LNCaP clone FGC (cell line): ENCODE data around the gene RNF112.
"Not testable (repeated sequence)": the region's sequence is repeated elsewhere in the genome, so short reads cannot be mapped to it uniquely, and the experiment has no call there.

Source experiments
- DNase-seq: peaks from one replicate; pipeline ENCODE4 v3.0.0-alpha.2; 2011; ENCODE audit warnings: low read depth
- H3K4me3 ChIP-seq: 2 replicates; pipeline ENCODE4 v1.5.1; 2011; ENCODE audit warnings: mild to moderate bottlenecking, low read depth, low read length, control low read depth
- TF ChIP-seq, protein P1 (sequence below): IDR thresholded peaks from 2 replicates; pipeline ENCODE4 v1.5.1; 2012; ENCODE audit warnings: mild to moderate bottlenecking; ENCODE audit not compliant: control insufficient read depth, insufficient read depth; ENCODE audit errors: extremely low read depth

Gene RNF112

DNA sequence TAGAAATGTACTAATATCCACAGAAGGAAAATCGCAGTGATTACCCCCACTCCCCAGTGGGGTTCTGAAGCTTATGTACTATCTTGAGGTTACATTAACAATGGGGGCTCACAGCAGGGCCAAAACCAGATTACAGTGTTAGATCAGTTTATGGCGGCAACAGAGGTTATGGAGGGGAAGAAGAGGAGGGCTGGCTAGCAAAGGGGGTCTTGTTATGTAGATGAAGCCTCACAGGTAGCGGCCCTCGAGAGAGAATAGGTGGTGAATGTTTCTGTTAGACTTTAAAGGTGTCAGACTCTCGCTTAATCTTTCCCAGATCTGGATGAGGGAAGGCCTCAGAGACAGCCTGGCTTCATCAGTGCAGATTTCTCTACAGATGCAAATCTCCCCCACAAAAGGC lies 22.2 kb downstream of the RNF112 start:
- TF ChIP-seq, protein P1, sequence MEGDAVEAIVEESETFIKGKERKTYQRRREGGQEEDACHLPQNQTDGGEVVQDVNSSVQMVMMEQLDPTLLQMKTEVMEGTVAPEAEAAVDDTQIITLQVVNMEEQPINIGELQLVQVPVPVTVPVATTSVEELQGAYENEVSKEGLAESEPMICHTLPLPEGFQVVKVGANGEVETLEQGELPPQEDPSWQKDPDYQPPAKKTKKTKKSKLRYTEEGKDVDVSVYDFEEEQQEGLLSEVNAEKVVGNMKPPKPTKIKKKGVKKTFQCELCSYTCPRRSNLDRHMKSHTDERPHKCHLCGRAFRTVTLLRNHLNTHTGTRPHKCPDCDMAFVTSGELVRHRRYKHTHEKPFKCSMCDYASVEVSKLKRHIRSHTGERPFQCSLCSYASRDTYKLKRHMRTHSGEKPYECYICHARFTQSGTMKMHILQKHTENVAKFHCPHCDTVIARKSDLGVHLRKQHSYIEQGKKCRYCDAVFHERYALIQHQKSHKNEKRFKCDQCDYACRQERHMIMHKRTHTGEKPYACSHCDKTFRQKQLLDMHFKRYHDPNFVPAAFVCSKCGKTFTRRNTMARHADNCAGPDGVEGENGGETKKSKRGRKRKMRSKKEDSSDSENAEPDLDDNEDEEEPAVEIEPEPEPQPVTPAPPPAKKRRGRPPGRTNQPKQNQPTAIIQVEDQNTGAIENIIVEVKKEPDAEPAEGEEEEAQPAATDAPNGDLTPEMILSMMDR = no peak
- DNase-seq = no peak
- no peak overlapping the region for H3K4me3 ChIP-seq

DNA sequence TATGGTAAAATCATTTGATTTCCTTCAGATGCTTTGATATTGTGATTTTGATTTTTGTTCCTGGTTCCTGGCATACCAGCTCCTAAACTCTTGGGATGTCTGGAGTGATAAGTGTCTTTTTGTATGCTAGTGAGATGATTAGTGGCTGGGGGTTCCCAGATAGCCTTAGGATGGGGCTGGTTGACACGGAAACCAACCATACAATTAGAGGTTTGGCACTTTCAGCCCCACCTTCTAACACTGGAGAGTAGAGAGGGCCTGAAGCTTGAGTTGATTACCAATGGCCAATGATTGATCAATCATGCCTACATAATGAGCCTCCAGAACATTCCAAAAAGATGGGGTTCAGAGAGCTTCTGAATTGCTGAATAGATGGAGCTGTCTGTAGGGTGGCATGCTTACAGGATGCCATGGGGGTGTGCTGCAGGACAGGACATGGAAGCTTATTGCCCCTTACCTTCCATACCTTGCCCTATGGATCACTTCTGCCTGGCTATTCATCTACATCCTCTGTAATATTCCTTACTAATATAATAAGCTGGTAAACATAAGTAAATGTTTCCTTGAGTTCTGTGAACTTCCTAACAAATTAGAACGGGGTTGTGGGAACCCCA lies 22.8 kb downstream of the RNF112 start:
- DNase-seq = no peak
- H3K4me3 ChIP-seq = no peak overlapping the region
- TF ChIP-seq, protein P1 = no peak

DNA sequence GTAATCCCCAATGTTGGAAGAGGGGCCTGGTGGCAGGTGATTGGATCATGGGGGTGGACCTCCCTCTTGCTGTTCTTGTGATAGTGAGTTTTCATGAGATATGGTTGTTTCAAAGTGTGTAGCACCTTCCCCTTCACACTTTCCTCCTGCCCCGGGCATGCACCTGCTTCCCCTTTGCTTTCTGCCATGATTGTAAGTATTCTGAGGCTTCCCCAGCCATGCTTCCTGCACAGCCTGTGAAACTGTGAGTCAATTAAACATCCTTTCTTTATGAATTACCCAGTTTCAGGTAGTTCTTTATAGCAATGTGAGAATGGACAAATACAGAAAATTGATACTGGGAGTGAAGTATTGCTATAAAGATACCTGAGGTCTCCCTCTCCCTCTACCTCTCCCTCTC lies 29.4 kb downstream of the RNF112 start:
- no peak overlapping the region for H3K4me3 ChIP-seq
- DNase-seq = no peak
- TF ChIP-seq, protein P1 = no peak

DNA sequence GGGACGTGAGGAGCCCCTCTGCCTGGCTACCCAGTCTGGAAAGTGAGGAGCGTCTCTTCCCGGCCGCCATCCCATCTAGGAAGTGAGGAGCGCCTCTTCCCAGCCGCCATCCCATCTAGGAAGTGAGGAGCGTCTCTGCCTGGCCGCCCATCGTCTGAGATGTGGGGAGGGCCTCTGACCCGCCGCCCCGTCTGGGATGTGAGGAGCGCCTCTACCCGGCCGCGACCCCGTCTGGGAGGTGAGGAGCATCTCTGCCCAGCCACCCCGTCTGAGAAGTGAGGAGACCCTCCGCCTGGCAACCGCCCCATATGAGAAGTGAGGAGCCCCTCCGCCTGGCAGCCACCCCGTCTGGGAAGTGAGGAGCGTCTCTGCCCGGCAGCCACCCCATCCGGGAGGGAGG lies 30.3 kb downstream of the RNF112 start:
- not testable (repeated sequence) for DNase-seq

DNA sequence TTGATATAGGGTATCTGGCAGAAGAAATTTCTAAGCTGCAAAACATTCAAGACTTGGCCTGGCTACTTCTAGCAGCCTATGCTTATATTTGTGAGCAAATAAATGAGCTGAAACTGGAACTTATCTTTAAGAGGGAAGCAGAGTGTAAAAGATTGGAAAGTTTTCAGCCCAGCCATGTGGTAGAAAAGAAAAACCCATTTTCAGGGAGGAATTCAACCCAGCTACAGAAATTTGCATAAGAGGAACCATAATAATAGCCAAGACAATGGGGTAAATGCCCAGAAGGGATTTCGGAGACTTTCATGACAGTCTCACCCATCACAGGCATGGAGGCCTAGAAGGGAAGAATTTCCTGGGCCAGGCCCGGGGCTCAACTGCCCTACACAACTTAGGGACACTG lies 31.7 kb downstream of the RNF112 start:
- TF ChIP-seq, protein P1 = no peak
- no peak for DNase-seq
- no peak overlapping the region for H3K4me3 ChIP-seq

More for the DNA sequence above, 30.3 kb downstream of the RNF112 start:
- H3K4me3 ChIP-seq = not testable (repeated sequence)

DNA sequence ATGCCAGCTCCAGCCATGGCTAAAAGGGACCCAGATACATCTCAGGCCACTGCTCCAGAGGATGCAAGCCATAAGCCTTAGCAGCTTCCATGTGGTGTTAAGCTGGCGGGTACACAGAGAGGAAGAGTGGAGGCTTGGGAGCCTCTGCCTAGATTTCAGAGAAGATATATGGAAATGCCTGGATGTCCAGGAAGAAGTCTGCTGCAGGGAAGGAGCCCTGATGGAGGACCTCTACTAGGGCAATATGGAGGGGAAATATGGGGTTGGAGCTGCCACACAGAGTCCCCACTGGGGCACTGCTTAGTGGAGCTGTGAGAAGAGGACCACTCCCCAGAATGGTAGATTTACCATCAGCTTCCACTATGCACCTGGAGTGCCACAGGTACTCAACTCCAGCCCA lies 32.1 kb downstream of the RNF112 start:
- TF ChIP-seq, protein P1 = no peak
- no peak overlapping the region for H3K4me3 ChIP-seq
- no peak for DNase-seq

DNA sequence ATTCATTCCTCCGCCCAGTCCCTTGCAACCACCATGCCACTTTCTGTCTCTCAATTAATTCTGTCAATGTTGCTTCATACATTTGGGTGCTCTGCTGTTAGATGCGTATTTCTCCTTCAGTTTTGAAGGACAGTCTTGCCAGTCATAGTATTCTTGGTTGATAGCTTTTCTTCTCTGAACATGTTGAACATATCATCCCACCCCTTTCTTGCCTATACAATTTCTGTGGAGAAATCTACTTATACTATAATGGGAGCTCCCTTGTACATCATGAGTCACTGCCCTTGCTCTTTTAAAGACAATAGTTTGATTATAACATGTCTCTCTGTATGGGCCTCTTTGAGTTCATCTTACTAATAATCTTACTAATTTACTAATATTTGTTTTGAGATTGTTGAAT lies 34.1 kb downstream of the RNF112 start:
- no peak overlapping the region for H3K4me3 ChIP-seq
- no peak for DNase-seq
- TF ChIP-seq, protein P1 = no peak

DNA sequence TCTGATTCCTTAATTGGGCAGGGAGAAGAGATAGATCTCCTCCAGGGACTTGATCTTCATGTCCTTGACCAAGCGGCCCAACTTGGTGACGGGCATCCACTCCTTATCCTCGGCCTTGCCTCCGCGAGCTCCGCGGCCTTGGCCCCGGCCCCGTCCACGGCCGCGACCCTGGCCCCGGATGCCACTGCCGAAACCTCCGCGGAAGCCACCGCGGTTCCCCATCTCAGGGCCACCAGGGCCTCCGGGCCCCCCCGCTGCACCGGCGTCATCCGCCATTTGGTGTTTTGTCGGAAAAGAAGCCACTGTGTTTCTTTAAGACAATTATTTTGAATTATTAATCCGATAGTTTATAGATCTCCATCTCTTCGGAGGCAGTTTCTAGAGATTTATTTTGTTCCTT lies 35.5 kb downstream of the RNF112 start:
- not testable (repeated sequence) for DNase-seq, H3K4me3 ChIP-seq
